ENCODE data around the gene WARS2.

- TF ChIP-seq CTCF (IDR thresholded peaks at IDR 0.05) = no peak
- no peak for TF ChIP-seq POLR2A (IDR thresholded peaks at IDR 0.05)
- no peak for TF ChIP-seq POLR2AphosphoS5 (IDR thresholded peaks at IDR 0.05)
These were observed 58.8 kb downstream of the WARS2 start for GRCh38 chr1:119081700-119082099.
